Measurements from ENCODE around the gene ZNF470.

ZNF470 gene

DNA sequence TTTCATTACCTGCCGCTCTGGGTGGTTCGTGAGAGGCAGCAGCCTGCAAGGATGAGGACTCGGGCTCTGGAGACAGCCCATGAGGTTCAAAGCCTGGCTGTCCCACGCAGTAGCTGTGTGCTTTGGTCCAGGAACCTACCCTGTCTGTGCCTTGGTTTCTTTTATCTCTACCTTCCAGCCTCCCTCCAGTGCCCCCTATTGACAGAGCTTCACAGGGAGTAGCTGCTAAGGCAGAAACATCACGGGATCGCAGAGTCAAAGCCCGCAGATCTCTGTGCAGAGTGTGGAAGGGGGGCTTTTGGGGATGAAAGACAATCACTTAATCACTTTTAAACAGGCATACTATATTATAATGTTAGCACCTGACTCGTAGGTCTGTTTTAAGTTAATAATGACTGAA lies 44.0 kb downstream of the ZNF470 start:
- DNase-seq = no peak

DNA sequence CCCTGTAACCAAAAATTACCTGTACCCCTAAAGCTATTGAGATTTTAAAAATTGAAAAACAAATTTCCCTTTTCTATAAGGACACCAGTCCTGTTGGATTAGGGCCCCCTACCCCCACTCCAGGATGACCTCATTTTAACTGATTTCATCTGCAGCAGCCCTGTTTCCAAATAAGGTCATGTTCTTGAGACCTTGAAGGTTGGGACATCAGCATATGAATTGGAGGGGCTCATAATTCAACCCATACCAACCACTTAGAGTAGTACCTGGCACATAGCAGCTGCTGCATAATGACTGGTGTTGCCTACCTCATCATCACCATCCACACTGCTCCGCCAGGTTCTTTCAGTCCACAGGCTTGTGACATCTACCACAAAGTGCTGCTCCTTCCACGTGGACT lies 45.5 kb downstream of the ZNF470 start:
- no peak for DNase-seq

DNA sequence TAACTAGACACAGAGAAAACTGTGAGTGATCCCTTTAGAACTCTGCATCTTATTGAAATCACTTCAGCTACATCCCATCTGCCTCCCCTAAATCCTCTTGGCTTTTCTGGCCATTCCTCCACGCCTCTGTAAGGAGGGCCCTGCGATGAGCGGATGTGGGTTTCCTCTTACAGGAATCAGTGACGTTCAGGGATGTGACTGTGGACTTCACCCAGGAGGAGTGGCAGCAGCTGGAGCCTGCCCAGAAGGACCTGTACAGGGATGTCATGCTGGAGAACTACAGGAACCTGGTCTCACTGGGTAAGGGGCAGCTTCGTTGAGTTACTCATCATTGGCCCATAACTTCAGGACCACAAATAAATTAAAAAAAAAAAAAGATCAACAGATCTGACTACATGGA lies 46.4 kb downstream of the ZNF470 start:
- no peak for DNase-seq

DNA sequence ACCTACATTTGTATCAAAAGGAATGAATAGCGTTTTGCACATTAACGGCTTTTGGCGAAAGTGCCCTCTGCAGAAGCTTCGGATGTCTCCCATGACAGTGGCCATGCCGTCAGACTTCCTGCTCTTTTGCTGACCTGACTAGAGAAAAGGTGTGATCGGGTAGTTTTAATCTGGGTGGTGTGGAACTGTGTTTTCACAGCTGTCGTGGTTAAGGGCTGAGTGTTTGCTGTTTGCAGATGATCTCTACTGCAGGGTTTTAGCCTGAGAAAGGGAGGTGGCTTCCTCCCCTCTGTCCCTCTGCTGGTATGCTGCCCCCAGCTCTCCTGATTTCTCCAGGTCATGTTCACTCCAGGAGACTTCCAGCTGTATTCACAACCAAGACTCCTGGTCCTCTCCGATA lies 50.3 kb downstream of the ZNF470 start:
- DNase-seq = no peak

GRCh38 chr19:56619121-56619520 lies 51.9 kb downstream of the ZNF470 start:
- no peak for DNase-seq

- no peak for DNase-seq
Measured at GRCh38 chr19:56622374-56622773, 55.1 kb downstream of the ZNF470 start.

GRCh38 chr19:56623006-56623405 lies 55.7 kb downstream of the ZNF470 start:
- no peak for DNase-seq

GRCh38 chr19:56625708-56626107 lies 58.4 kb downstream of the ZNF470 start:
- DNase-seq = no peak

GRCh38 chr19:56633021-56633420 lies 65.8 kb downstream of the ZNF470 start:
- DNase-seq = no peak

GRCh38 chr19:56637976-56638555 lies 70.8 kb downstream of the ZNF470 start:
- DNase-seq = peak; percentile 16
